Adipose tissue (tissue), 3 donors: ENCODE results near the gene CGNL1. TPM values are rescaled to one million over a fixed set of nuclear protein-coding genes. Genes with fewer than 3 reads are reported as not detected.

Experiments
- H3K27ac ChIP-seq: one replicate; pipeline ENCODE4 v1.5.1; 2013; ENCODE audit warnings: low read depth, low read length
- WGBS, 3 donors: extraction: QIAGEN DNeasy Blood & Tissue Kit; methylation state at CpG; one replicate each; pipeline ENCODE4 v1.1.7; 2013; 5-methylcytosine and 5-hydroxymethylcytosine counted together
- polyA plus RNA-seq, 3 donors: library from polyadenylated mRNA; stranded (reverse); fragments of 200-250 nt; gene quantifications; one replicate each; pipeline ENCODE4 v1.2.3, GENCODE V29; 2013
- donor health status: healthy with polysubstance abuse.
- donor health status: Bipolar disorder and iron deficiency.
- donor health status: healthy.

The CGNL1 gene
- polyA plus RNA-seq, 3 donors, result 2.2 to 12.9 (median 10.3) TPM

DNA sequence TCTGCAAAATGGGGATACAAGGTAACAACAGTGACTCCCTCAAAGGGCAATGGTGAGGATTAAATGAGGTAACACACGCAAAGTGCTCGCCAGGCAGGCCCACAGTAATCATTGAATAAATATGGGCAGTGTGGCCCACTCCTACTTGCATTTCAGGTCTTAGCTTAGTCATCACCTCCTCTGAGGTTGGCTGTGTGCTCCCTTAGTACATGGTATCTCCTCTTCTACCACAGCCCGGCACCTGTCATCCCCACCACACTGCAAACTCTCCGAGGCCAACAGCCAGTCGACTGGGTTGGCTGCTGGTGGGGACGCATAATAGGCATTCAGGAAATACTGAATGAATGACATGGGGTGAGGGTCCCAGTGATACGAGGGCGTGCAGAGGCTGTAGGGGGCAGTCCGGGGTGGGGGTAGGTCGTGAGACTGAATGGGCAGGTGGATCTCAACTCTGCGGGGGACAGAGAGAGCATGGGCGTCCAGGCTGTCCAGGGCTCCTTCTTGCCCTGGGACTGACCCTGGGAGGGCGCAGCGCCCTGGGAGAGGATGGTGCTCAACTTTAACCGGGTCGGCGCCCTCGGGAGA is 215.0 kb downstream of the CGNL1 start:
- WGBS, 3 donors, result 23 to 28% (median 26%) methylated on average over 12 to 18 of the region's 18 CpGs
- H3K27ac ChIP-seq, result no peak overlapping the region

DNA sequence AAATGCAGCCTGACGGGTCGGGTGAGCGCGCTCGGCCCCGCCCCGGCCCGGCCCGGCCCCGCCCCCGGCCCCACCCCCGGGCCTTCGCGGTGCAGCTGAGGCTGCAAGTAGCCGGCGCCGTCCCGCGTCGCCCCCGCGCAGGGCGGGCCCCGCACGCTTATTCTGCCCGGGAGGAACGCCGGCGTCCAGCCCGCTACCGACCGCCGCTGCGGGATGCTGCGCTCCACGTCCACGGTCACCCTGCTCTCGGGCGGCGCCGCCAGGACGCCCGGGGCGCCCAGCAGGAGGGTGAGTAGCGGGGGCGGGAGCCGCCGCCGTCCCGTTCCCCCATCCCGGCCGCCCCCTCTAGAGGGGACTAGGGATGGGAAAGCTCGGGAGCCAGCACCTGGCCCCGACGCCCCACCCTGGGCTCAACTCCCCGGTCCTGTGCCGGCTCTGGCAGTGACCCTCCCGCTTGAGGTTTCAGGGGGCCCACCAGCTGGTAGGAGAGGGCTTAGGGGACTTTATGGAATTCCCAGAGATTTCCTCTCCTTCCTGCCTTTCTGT is 215.6 kb downstream of the CGNL1 start, which contains the start of gene MYZAP:
Gene MYZAP (plus strand): TSS at position 83 of the 546 bp plus-strand sequence. CDS start 131 bp downstream, at position 214.
- H3K27ac ChIP-seq, result no peak within 1 kb of the TSS
- WGBS, 3 donors, result 1 to 5% (median 3%) methylated on average over 17 to 58 of the region's 58 CpGs

- no peak overlapping the region for H3K27ac ChIP-seq
- 22 to 84% (median 81%) methylated on average over 5 of the region's 5 CpGs for WGBS, 3 donors
Measured at GRCh38 chr15:57592426-57592825, 216.1 kb downstream of the CGNL1 start.

DNA sequence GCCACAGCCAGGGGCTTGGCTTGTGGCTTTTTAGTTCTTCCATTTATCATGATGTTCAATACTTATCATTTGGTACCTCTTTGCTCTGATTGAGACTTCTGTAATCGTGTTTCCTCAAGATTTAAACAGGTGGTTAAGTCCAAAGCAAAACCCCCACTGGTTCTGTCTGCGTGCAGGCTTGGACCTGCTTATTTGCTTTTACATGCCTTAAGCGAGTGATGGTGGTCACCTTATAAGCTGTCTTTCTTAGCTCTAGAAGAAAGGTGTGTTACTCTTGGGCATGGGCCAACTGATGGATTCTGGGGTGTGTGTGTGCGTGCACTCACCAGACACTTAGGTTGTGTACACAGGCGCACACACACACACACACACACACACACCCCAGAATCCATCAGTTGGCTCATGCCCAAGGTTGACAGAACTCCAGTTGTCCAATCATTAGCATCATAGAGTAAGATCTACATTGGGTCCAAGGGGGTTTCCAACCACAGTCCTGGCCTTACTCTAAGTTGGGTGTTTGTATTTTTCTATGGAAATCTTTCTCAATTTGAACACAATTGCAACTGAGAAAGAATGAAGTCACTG is 216.6 kb downstream of the CGNL1 start:
- H3K27ac ChIP-seq, result no peak overlapping the region
- 43 to 89% (median 80%) methylated on average over 5 of the region's 5 CpGs for WGBS, 3 donors

GRCh38 chr15:57594479-57594878 is 218.2 kb downstream of the CGNL1 start:
- H3K27ac ChIP-seq, result no peak overlapping the region
- WGBS, 3 donors, result 72 to 89% (median 88%) methylated on average over 6 of the region's 6 CpGs

- WGBS, 3 donors, result 22 to 53% (median 47%) methylated on average over 9 of the region's 9 CpGs
Measured at GRCh38 chr15:57595011-57595866, 218.9 kb downstream of the CGNL1 start.

GRCh38 chr15:57596301-57596855 is 220.1 kb downstream of the CGNL1 start:
- H3K27ac ChIP-seq, result no peak overlapping the region
- 83 to 92% (median 88%) methylated on average over 8 of the region's 8 CpGs for WGBS, 3 donors

More at GRCh38 chr15:57595011-57595866, 218.9 kb downstream of the CGNL1 start:
- no peak overlapping the region for H3K27ac ChIP-seq

- WGBS, 3 donors, result 24 to 59% (median 59%) methylated on average over 4 of the region's 4 CpGs
- H3K27ac ChIP-seq, result no peak overlapping the region
Measured at GRCh38 chr15:57596978-57597377, 220.7 kb downstream of the CGNL1 start.

- whole genome bisulfite sequencing, 3 donors, result 42 to 87% (median 85%) methylated on average over 3 of the region's 3 CpGs
- no peak overlapping the region for H3K27ac ChIP-seq
Measured at GRCh38 chr15:57597431-57597830, 221.1 kb downstream of the CGNL1 start.

DNA sequence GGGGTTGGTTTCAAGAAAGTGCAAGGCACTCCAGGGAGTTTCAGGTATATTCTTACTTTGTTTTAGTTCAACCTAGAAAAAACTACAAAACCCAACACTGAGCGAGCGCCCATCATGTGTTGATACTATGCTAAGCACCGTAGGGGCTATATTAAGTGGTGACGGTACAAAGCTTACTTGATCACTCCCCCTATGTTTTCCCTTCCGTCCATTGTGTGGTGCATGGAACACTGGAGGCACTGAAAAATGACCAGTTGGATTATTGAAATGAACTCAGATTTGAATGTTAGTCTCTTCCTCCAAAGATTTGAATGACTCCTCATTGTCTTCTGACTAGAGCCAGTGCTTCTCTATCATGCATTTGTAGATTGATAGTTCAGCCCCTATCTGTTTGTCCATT is 222.0 kb downstream of the CGNL1 start:
- WGBS, 3 donors, result 78 to 88% (median 83%) methylated on average over 5 of the region's 5 CpGs
- H3K27ac ChIP-seq, result no peak overlapping the region

DNA sequence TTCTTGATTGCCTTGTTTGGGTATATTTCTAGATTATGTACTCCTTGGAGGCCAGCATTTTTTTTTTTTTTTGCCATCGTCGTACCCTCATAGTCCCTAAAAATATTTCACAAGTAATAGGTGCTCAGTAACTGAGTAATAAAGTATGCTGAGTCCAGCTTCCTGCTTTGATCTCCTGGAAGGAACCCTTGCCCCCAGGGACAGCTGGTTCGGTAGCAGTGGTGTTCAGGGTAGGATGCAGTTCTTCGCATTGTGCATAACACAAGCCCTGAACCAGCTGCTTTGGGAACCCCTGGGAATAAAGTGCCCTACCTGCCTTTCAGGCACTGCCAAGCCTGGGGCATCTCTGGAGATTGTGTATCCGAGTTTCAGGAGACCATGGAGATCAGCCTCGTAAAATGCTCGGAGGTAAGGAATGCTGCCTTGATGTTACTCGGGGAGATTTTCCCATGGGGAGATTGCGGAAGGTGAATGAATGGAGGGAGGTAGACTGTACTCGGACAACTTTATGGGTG is 223.0 kb downstream of the CGNL1 start:
- WGBS, 3 donors, result 70 to 78% (median 77%) methylated on average over 10 of the region's 10 CpGs
- no peak overlapping the region for H3K27ac ChIP-seq

DNA sequence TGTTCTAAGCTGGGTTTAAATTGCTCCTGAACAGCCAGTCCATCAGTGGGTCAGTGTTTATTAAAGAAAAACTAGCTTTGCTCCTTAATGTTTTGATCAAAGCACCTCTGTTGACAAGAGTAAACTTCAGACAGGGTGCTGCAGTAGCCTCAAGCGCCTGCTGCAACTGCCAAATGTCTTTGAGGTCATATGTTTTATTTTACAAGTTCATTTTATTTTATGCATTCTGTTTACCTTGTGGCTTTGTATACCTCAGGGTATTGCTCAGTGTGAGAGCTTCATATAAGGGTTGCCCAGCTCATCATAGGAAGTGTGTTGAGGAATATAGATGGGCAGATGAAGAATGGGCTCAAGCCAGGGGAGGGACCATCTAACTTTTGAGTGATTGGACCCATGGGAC is 223.9 kb downstream of the CGNL1 start:
- 43 to 95% (median 86%) methylated on average over 1 of the region's 1 CpG for whole genome bisulfite sequencing, 3 donors
- no peak overlapping the region for H3K27ac ChIP-seq

Other genes starting within 250 kb of the CGNL1 start
- gene MYZAP, start 215.4 kb downstream of the CGNL1 start, polyA plus RNA-seq, result 10 to 100 TPM in 2 of 3 donors, 1 to 10 TPM in 1; 8.1 to 62.3 (median 22.4) TPM